ENCODE measurements around the gene ARHGAP24. TPM values are rescaled to one million over a fixed set of nuclear protein-coding genes. Genes with fewer than 3 reads are reported as not detected.

Gene ARHGAP24
- total RNA-seq, 2 donors from 2014 or later: 0.40 TPM; not detected in 1

DNA sequence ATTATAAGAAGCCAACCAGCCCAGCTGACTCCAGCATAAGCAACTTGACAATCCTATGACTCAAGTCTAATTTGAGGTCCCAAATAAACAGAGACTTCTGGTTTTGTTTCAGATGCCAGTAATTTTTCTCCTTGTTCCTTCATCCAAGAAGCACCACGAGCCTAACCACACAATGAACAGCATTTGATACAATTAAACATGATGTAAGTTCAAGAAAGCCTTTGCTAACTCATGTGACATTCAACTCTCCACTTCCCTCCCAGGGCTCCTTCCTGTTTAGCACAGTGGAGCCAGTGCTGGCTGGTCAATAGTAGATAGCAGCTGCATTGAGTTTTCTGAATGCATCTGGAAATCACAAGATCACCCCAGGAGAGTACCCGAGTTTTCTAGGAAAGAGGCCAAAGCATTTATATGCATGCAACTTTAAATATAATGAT, 206.3 kb downstream of the ARHGAP24 start:
- Mint-ChIP-seq H3K27ac (no peak overlapping the region), H3K9me3 (peaks cover 9% of the 10 kb centered on the region), H3K36me3 (ENCODE audit: low read depth) (no peaks in the 10 kb centered on the region), H3K4me3 (no peak overlapping the region), H3K4me1 (no peaks in the 10 kb centered on the region), H3K27me3 (no peaks in the 10 kb centered on the region)
- ATAC-seq (replicated peaks): no peak

GRCh38 chr4:85681921-85682320, 207.0 kb downstream of the ARHGAP24 start:
- H3K36me3 Mint-ChIP-seq (ENCODE audit: low read depth): no peaks in the 10 kb centered on the region
- no peak overlapping the region for H3K27ac Mint-ChIP-seq
- ATAC-seq (replicated peaks): no peak
- peaks cover 5% of the 10 kb centered on the region for H3K9me3 Mint-ChIP-seq
- no peaks in the 10 kb centered on the region for H3K4me1 Mint-ChIP-seq
- H3K27me3 Mint-ChIP-seq: no peaks in the 10 kb centered on the region
- no peak overlapping the region for H3K4me3 Mint-ChIP-seq

DNA sequence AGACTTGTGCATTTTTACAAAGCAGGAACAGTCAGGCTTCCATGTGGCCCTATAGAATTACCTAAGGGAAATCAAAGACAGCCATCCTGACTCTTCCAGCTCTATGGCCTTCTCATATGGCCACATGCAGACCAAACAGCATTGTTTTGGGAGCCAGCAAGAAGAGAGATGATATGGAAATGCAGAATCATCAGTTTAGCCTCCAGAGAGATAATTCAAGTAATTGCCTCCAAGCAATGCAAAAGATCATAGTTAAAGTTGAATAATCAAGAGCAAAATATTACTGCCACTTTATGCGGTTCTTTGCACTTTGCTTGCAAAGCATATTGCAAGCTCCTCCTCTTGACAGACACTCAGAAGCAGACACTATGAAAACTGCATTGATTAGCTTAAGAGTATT, 207.4 kb downstream of the ARHGAP24 start:
- Mint-ChIP-seq H3K36me3 (ENCODE audit: low read depth) (no peaks in the 10 kb centered on the region), H3K9me3 (peaks cover 5% of the 10 kb centered on the region), H3K4me3 (no peak overlapping the region), H3K4me1 (no peaks in the 10 kb centered on the region), H3K27me3 (no peaks in the 10 kb centered on the region), H3K27ac (no peak overlapping the region)
- no peak for ATAC-seq (replicated peaks)

DNA sequence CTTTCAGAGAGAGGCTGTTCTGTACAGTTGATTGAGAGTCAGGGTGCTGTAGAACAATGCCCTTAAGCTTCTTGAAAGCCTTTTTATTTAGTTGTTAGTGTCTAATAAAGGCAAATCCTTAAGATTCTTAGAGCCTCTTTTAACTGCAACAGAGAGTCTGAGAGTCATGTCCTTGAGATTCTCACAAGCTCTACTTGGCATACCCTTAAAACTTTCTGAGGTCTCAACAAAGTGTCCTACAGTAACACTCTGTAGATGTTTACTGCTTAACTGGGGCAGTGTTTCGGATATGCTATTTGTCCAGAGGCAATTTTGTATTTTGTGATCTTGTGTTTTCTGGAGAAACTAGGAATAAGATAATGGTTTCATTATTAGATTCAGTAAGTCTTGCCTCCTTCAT, 209.7 kb downstream of the ARHGAP24 start:
- H3K36me3 Mint-ChIP-seq (ENCODE audit: low read depth): no peaks in the 10 kb centered on the region
- no peaks in the 10 kb centered on the region for H3K27me3 Mint-ChIP-seq
- H3K27ac Mint-ChIP-seq: no peak overlapping the region
- peaks cover 2% of the 10 kb centered on the region for H3K9me3 Mint-ChIP-seq
- ATAC-seq (replicated peaks): no peak
- no peaks in the 10 kb centered on the region for H3K4me1 Mint-ChIP-seq
- H3K4me3 Mint-ChIP-seq: no peak overlapping the region

DNA sequence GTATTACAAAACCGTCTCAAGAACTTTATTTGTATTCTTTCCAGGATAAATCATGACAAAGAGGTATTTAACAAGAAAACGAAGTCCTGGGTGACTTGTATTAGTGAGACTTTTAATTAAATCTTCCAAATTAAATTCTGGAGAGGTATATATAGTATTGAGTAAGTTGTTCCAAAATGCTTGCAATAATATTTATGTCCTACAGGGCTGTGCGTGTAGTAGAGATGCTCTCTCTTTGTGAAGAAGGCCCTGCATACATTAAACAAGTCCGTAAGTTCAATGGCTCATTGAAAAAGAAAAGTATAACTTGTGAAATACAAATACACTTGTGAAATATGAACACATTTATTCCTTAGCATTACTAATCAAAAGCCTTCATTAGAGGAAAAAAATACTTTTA, 211.4 kb downstream of the ARHGAP24 start:
- Mint-ChIP-seq H3K9me3 (peaks cover 8% of the 10 kb centered on the region), H3K4me1 (no peaks in the 10 kb centered on the region), H3K4me3 (no peak overlapping the region), H3K27ac (no peak overlapping the region), H3K27me3 (no peaks in the 10 kb centered on the region), H3K36me3 (ENCODE audit: low read depth) (no peaks in the 10 kb centered on the region)
- ATAC-seq (replicated peaks): no peak

- Mint-ChIP-seq H3K27ac (no peak overlapping the region), H3K4me3 (no peak overlapping the region), H3K9me3 (peaks cover 8% of the 10 kb centered on the region), H3K27me3 (no peaks in the 10 kb centered on the region), H3K4me1 (no peaks in the 10 kb centered on the region), H3K36me3 (ENCODE audit: low read depth) (no peaks in the 10 kb centered on the region)
- no peak for ATAC-seq (replicated peaks)
These were observed 213.2 kb downstream of the ARHGAP24 start for GRCh38 chr4:85688055-85688740.

DNA sequence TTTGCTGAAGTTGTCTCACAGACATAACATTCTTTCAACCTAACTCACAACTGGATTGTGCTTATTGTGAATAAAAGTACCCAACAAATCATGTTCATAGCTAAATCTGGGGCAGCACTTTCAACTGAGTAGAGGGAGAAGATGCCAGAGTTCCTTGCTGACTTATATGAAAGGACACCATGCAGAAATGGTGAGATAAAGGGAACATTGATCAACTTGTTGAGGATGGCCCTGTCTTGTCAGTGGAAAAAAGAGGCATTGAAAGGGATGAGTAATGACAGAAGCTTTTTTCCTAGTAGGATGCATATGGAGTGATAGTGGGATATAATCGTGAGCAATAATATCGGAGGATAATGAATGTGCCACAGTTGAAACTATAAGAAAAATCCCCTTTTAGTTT, 221.7 kb downstream of the ARHGAP24 start:
- no peaks in the 10 kb centered on the region for H3K36me3 Mint-ChIP-seq (ENCODE audit: low read depth)
- no peak for ATAC-seq (replicated peaks)
- peaks cover 8% of the 10 kb centered on the region for H3K9me3 Mint-ChIP-seq
- H3K27ac Mint-ChIP-seq: no peak overlapping the region
- H3K4me3 Mint-ChIP-seq: no peak overlapping the region
- H3K4me1 Mint-ChIP-seq: no peaks in the 10 kb centered on the region
- H3K27me3 Mint-ChIP-seq: no peaks in the 10 kb centered on the region

- Mint-ChIP-seq H3K27me3 (no peaks in the 10 kb centered on the region), H3K4me1 (no peaks in the 10 kb centered on the region), H3K4me3 (no peak overlapping the region), H3K27ac (no peak overlapping the region), H3K9me3 (peaks cover 8% of the 10 kb centered on the region), H3K36me3 (ENCODE audit: low read depth) (no peaks in the 10 kb centered on the region)
- ATAC-seq (replicated peaks): no peak
These were observed 222.9 kb downstream of the ARHGAP24 start for GRCh38 chr4:85697854-85698253.

DNA sequence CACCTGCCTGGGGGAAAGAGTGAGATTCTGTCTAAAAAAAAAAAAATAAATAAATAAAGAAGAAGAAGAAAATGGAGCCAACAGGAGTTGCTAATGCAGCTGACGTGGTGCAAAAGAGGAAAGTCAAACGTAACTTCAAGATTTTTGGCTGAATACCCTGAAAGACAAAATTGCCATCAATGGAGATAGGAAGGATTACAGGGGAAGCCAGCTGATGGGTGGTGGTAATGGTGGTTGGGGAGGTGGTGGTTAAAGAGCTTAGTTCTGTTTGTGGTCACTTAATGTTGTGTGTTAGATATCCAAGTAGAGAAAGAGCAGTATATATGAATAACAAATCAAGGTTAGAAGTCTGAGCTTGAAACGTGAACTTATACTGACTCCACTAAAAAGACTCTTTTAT, 225.4 kb downstream of the ARHGAP24 start:
- Mint-ChIP-seq H3K27ac (no peak overlapping the region), H3K36me3 (ENCODE audit: low read depth) (no peaks in the 10 kb centered on the region), H3K4me1 (no peaks in the 10 kb centered on the region), H3K27me3 (no peaks in the 10 kb centered on the region), H3K9me3 (peaks cover 8% of the 10 kb centered on the region), H3K4me3 (no peak overlapping the region)
- no peak for ATAC-seq (replicated peaks)

GRCh38 chr4:85701861-85702321, 226.9 kb downstream of the ARHGAP24 start:
- Mint-ChIP-seq H3K27ac (no peak overlapping the region), H3K4me1 (no peaks in the 10 kb centered on the region), H3K9me3 (peaks cover 8% of the 10 kb centered on the region), H3K27me3 (no peaks in the 10 kb centered on the region), H3K4me3 (no peak overlapping the region), H3K36me3 (ENCODE audit: low read depth) (no peaks in the 10 kb centered on the region)
- ATAC-seq (replicated peaks): no peak

- no peaks in the 10 kb centered on the region for H3K36me3 Mint-ChIP-seq (ENCODE audit: low read depth)
- ATAC-seq (replicated peaks): no peak
- peaks cover 4% of the 10 kb centered on the region for H3K9me3 Mint-ChIP-seq
- no peak overlapping the region for H3K4me3 Mint-ChIP-seq
- H3K27ac Mint-ChIP-seq: no peak overlapping the region
- no peaks in the 10 kb centered on the region for H3K27me3 Mint-ChIP-seq
- no peaks in the 10 kb centered on the region for H3K4me1 Mint-ChIP-seq
These were observed 228.1 kb downstream of the ARHGAP24 start for GRCh38 chr4:85703096-85703495.

GRCh38 chr4:85707611-85708010, 232.7 kb downstream of the ARHGAP24 start:
- no peak for ATAC-seq (replicated peaks)
- peaks cover 3% of the 10 kb centered on the region for H3K9me3 Mint-ChIP-seq
- no peak overlapping the region for H3K4me3 Mint-ChIP-seq
- no peaks in the 10 kb centered on the region for H3K4me1 Mint-ChIP-seq
- H3K27me3 Mint-ChIP-seq: no peaks in the 10 kb centered on the region
- no peak overlapping the region for H3K27ac Mint-ChIP-seq
- no peaks in the 10 kb centered on the region for H3K36me3 Mint-ChIP-seq (ENCODE audit: low read depth)

DNA sequence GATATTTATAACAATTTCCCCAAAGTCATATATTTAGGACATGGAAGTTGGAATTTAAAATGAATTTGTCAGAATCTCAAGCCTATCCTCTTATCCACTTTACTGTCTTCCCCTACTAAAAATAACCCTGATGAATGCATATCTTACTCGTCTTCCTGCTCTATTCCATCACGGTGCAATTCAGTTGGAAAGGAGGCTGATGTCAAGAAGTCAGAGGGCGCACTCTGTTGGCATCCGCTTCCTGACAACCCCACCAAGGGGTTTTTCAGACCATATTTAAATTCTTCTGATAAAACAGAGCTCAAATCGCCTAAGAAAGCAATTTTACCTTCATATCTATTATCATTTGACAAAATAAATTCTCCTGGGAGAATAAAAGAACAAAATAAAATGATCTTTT, 233.5 kb downstream of the ARHGAP24 start:
- no peaks in the 10 kb centered on the region for H3K27me3 Mint-ChIP-seq
- H3K4me3 Mint-ChIP-seq: no peak overlapping the region
- peaks cover 3% of the 10 kb centered on the region for H3K9me3 Mint-ChIP-seq
- no peaks in the 10 kb centered on the region for H3K36me3 Mint-ChIP-seq (ENCODE audit: low read depth)
- H3K4me1 Mint-ChIP-seq: no peaks in the 10 kb centered on the region
- no peak for ATAC-seq (replicated peaks)
- H3K27ac Mint-ChIP-seq: no peak overlapping the region

- Mint-ChIP-seq H3K27ac (no peak overlapping the region), H3K4me1 (no peaks in the 10 kb centered on the region), H3K4me3 (no peak overlapping the region), H3K9me3 (peaks cover 3% of the 10 kb centered on the region), H3K36me3 (ENCODE audit: low read depth) (no peaks in the 10 kb centered on the region), H3K27me3 (no peaks in the 10 kb centered on the region)
- ATAC-seq (replicated peaks): no peak
These were observed 238.1 kb downstream of the ARHGAP24 start for GRCh38 chr4:85713005-85713404.

DNA sequence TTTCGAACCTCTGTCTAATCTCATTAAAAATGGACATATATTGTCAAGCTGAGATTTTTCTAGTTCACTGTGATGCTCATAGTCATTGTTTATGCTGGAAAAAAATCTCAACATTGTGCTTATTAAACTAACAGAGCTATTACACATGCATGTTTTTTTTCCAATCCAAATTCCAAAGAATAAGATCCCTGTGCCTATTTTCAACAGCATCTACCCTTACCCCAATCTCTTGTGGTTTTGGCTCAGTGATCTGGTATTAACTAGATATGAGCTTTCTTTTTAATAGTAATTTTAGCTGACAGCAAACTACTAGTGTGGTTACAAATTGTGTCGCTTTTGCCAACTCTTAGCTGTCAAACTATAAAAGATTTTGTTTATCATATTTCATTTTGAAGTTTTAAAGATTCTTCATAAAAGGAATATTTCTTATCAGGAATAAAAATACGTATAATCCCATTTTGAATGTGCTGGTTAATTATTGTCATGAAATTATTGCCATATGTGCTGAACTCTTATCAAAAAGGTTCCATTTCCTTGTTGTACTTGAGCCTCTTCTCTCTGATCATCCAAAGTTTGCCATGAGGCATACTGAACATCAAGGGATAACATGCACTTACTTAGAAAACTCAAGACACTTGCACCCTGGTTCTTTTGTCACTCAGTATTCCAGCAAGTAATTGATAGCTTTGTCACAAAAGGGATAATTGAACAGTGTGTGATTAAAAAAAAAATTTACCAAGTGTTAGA, 241.2 kb downstream of the ARHGAP24 start:
- H3K9me3 Mint-ChIP-seq: no peaks in the 10 kb centered on the region
- H3K4me1 Mint-ChIP-seq: no peaks in the 10 kb centered on the region
- no peaks in the 10 kb centered on the region for H3K27me3 Mint-ChIP-seq
- H3K27ac Mint-ChIP-seq: no peak overlapping the region
- no peak for ATAC-seq (replicated peaks)
- H3K36me3 Mint-ChIP-seq (ENCODE audit: low read depth): no peaks in the 10 kb centered on the region
- no peak overlapping the region for H3K4me3 Mint-ChIP-seq
